CD4-positive, alpha-beta T cell treated with Interleukin-6 for 4 hours (primary cell): ENCODE data around the gene ERFE.

Source experiments
- DNase-seq: peaks from one replicate; pipeline ENCODE4 v3.0.0-alpha.2; 2020; ENCODE audit warnings: mixed read lengths

The ERFE gene

DNA sequence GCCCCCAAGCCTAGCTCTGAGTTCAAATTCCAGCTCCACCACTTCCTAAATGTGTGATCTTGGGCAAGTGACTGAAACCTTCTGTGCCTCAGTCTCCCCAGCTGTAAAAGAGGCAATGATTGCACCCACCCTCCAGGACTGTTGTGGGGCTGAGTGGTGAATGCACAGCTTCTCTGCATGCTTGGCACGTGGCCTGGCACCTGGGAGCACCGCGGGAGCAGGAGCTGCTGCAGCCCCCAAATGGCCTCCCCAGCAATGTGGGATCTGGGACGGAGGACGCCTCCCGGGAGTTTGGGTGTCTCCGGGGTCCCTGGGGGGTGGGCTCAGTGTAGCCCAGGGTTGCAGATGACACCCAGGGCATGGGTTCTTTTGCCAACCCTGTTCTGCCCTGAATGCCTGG is 18.7 kb upstream of the ERFE start:
- no peak for DNase-seq

DNA sequence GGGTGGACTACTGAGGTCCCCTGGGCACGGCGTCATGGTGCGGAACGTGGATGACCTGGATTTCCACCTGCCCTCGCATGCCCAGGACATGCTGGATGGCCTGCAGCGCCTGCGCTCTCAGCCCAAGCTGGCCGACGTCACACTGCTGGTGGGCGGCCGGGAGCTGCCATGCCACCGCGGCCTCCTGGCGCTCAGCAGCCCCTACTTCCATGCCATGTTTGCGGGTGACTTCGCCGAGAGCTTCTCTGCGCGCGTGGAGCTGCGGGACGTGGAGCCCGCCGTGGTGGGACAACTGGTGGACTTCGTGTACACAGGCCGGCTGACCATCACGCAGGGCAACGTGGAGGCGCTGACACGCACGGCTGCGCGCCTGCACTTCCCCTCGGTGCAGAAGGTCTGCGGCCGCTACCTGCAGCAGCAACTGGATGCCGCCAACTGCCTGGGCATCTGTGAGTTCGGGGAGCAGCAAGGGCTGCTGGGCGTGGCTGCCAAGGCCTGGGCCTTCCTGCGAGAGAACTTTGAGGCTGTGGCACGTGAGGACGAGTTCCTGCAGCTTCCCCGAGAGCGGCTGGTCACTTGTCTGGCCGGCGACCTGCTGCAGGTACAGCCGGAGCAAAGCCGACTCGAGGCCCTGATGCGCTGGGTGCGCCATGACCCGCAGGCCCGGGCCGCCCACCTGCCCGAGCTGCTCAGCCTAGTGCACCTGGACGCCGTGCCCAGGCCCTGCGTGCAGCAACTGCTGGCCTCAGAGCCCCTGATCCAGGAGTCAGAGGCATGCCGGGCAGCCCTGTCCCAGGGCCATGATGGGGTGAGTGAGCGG is 17.8 kb upstream of the ERFE start:
- no peak for DNase-seq

DNA sequence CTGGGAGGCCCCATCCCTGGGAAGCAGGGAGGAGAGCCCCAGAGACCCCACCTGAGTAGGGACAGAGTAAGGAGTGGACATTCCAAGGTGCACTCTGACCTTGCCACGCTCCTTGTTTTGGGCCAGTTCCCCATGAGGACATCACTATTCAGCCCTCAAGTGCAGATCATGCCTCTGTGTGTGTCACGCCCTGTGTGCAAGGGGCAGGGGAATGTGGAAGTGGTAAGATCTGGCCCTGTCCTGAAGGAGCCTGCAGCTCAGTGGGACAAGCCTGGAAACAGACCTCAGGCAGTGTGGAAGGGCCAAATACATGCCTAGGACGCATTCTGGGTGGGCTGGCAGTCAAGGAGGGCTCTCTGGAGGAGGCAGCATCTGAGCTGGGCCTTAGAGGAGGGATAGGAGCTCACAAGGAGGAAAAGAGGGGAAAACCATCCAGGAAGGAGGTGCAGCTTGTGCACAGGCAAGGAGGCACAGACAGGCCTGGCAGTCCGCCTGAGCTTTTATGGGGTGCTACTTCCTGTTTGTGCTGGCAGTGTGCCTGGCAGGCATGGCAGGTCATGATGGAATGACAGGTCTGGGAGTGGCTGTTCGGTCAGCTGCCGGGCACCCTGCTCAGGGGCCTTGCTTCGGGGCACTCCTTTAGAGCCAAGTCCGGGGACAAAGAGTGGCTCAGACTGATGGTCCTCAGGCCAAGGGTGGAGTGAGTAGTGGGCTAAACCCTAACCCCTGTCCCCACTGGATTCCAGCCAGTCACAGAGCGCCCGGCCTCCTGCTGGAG is 17.0 kb upstream of the ERFE start:
- DNase-seq: peak; percentile 14

DNA sequence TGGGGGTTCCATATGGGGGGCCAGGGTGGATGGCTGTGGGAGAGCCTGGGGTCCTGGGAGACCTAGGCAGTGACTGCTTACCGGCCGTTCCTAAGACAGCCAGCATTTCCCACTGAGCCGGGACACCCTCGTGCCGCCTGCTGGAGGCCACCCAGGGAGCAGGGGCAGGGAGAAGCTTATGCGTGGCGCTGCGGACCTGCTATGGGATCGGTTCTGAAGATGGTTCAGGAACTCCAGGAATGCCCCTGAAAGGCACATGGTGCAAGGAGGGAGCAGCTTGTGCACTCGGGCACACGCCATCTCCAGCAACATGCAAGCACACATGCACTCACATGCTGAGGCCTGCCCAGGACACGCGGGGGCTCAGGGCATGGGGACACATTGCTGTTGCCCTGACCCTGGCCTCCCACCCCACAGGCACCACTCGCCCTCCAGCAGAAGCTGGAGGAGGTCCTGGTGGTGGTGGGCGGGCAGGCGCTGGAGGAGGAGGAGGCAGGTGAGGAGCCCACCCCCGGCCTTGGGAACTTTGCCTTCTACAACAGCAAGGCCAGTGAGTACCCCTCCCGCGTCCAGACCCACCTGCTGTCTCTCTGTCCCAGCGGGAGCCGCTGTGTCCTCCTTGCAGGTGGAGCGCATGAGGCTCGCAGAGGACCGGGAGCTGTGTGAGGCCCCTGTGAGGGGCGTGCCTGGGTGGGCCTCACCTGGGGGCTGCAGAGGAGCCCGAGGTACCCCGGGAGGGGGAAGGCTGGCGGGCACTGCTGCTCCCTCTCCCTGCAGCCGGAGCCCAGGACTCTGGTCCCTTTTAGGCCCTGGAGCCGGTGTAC is 16.2 kb upstream of the ERFE start:
- no peak for DNase-seq

DNA sequence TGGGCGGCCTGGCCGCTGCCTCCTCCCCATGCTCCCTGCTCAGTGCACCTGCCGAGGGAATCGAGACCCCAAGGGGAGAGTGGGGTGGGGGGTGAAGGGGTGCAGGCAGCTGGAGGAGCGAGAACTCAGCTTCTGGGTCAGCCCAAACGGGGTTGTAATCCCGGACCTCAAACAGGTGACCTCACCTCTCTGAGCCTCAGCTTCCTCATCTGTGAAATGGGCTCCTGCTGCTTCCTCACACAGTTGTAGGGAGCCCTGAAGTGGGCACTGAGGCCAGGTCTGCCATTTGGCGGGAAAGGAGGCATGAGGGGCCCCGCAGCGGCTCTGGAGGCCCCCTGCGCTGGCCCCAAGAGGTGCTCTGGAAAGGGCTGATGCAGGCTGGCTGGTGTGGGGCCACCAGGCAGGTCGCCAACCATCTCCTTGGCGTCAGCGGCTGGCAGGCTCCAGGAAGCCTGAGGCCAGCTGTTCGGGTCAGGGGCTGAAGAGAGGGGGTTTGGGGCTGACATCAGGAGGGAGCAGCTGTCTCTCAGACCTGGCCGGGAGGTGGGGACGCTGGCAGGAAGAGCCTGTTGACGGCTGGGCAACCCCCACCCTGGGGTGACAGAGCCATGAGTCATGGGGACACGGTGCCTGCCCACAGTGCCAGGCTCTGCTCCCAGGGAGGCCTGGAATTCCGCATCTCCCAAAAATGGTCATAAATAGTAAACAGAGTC is 15.4 kb upstream of the ERFE start:
- DNase-seq: no peak

DNA sequence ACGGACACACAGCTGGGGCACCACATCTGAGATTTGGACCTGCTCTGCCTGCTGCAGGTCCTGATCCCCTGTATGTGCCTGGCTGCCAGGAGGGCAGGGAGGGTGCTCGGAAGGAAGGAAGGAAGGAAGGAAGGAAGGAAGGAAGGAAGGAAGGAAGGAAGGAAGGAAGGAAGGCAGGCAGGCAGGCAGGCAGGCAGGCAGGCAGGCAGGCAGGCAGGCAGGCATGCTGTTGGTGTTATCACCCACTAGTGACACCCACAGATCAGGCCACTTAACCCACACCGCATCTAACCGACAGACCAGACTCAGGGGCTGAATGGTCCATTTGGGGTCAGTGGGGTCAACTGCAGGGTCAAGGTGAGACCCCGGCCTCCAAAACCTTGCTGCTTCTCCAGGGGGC is 14.5 kb upstream of the ERFE start:
- DNase-seq: no peak

DNA sequence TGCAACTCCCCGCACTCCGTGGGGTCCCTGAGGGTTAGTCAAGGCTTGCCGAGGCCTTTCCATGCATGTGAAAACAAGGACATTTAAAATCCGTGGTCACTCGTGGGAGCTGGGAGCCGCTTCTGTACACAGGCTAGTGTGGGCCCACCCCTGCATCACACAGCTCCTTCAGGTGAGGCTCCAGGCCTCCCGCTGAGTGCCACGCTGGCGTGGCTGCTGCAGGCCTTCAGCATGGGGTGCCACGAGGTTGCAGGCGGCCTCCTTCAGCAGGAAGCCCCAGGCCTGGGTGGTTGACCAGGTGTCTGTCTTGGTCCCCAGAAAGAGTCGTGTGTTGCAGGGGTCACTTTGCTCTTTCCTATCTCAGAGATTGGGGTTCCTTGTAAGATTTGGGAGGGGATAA is 13.7 kb upstream of the ERFE start:
- DNase-seq: no peak

DNA sequence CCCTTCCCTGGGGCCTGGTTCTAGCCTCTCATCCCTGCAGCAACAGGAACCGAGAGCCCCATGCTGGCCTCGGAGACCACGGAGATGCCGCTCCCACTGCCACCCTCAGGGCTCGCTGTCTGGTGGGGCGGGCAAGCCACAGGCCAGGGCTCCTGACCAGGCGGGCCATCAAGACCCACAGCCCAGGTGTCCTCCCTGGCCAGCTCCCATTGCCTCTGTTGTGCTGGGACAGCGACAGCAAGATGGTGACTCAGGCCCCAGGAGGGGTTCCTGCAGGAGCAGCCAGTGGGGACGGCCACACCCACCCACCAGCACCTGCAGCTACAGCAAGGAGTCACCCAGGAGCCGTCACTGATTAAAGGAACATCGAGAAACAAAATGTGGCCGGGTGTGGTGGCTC is 12.9 kb upstream of the ERFE start:
- DNase-seq: no peak

DNA sequence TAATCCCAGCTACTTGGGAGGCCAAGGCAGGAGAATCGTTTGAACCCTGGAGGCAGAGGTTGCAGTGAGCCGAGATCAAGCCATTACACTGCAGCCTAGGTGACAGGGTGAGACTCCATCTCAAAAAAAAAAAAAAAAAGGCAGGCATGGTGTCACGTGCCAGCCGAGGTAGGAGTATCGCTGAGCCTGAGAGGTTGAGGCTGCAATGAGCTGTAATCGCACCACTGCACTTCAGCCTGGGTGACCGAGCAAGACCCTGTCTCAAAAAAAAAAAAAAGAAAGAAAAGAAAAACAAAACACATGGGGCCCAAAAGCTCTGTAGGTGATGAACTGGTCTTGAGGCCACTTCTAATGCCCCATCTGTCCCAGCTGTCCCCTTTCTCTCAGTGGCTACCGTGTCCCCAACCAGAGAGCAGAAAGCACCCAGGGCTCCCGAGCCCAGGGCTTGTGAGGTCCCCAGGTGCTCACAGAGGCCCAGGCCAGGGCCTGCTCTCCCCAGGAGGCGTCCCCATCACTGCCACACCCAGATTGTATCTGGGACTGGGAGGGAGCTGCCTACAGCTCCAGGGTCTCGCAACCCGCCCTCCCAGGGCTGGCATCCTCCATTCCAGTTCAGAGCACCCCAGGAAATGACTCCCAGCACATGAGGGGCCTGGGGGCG is 11.8 kb upstream of the ERFE start:
- no peak for DNase-seq

DNA sequence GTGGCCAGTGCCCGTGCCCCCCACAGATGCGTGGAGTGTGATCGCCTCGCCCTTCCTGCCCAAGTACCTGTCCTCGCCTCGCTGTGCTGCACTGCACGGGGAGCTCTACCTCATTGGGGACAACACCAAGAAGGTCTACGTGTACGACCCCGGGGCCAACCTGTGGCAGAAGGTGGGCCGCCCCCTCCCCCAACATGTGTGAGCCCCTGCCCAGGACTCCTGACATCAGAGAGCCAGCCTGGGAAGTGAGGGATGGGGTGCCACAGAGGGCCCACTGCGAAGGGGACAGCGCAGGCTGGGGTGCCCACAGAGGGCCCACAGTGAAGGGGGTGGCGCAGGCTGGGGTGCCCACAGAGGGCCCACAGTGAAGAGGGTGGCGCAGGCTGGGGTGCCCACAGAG is 9.8 kb upstream of the ERFE start:
- no peak for DNase-seq

DNA sequence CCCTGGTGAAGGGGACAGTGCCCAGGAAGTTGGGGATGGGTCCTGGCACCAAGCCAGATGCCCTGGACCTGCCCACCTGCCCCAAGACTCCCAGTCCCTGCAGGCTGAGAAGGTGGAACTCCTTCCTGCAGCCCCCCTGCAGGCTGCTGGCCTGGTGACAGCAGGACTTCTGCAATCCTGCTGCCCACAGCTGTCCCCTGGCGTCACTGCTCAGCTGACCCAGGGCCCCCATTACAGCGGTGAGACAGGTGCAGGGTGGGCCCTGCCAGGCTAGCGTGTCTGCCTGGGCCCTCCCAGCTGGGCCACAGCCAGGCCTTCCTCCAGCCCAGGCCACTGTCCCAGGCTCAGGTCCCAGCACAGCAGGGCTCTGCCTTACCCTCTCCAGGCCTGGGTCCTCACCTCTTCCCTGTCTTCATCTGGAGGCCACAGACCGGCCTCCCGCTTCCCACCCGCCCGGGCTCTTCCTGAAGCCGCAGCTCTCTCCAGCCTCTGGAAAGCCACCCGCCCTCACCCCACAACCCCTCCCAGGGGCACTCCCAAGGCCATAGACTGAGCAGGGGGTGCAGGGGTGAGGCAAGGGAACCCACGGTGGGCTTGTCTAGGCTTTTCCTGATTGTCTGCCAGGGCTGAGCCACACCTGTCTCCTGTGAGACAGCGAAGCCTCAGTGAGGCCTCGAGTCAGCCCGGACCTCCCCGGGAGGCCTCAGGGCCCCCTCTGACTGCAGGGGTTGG is 8.8 kb upstream of the ERFE start:
- no peak for DNase-seq

DNA sequence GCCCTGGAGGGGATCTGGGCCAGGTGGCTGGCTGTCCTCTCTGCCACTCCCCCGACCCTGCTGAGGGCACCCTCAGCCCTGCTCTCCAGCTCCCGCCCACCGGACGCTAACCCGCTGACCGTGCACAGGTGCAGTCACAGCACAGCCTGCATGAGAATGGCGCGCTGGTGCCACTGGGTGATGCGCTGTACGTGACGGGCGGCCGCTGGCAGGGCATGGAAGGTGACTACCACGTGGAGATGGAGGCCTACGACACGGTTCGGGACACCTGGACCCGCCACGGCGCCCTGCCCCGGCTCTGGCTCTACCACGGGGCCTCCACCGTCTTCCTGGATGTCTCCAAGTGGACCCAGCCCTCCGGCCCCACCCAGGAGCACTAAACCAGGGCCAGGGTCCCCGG is 8.1 kb upstream of the ERFE start:
- no peak for DNase-seq

DNA sequence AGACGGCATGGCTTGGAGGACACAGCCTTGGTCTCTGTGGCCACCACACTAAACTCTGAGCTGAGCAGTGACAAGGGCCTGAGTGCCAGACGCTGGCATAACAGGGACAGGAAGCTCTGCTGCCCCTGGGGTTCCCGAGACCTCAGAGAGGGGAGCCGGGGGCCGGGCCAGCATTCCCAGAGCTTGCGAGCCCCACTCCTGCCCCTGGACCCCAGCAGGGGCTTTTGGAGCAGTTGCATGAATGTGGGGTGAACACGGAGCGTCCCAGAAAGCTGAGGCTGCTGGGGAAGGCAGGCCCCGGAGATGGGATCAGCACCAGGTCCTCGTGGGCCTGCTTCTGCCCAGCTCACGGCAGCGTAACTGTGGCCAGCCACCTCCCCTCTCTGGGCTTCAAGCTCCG is 7.6 kb upstream of the ERFE start:
- no peak for DNase-seq

DNA sequence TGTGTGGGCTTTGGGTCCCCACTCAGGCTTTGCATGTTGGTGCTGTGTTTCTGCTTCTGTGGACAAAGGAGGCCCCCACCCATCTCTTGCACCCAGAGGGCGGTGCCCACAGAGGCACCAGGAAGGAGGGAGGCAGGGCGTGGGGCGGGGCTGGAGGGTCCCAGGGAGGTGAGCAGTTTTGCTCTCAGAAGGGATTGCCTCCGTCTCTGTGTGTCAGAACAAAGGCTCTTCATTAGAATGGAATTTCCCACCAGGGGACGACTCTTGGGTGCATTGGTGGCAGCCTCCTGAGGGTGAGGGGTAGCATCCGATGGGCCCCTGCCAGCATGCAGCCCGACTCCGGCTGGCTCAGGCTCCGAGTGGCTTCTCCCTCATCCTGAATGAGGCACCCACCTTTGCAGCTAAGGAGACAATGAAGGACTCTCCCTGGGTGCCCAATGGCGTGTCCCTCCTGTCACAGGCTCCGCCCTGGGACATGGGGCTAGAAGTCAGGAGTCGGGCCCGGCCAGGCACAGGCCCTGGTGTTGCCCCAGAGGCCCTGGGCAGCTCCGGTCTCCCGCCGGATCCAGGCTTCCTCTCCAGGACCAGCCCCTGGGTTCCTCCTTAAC is 7.0 kb upstream of the ERFE start:
- DNase-seq: no peak

DNA sequence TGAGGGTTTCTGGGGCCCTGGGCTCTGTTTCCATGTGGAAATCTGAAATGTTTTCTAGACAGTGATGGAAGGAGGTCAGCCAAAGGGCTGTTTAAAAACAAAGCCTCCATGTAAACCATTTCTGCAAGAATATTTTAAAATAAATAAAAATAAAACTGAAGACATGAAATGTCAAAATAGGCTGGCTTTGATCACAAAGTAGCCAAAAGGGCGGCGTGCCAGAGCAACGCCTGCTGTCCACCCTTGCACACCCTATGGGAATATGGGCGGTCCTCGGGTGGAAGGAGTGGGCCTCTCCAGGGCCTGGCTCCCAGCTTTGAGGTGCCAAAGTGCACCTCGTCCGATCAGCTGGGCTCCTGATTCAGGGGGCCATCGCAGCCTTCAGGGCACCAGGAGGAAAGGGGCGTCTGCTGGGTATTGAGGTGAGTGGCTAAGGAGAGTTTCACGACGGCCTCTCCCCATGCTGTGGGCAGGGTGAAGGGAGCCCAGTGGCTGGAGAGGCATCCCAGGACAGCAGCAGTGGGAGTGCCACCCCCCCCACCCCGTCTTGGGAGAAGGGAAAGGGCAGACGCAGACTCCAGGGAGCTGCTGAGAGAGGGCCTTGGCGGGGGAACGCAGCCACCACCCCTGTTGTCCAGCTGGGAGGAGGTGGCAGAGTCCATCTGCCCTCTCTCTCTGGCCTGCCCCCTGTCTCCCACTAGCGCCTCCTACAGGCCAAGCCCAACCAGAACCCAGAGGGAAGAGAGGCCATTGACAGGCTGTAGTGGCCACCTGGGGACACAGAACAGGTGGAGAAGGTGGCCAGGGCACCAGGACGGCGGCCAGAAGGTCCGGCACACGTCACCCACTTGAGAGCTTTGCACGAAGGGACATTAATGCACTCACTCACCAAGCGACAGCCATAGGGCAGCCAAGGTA is 5.7 kb upstream of the ERFE start:
- no peak for DNase-seq

DNA sequence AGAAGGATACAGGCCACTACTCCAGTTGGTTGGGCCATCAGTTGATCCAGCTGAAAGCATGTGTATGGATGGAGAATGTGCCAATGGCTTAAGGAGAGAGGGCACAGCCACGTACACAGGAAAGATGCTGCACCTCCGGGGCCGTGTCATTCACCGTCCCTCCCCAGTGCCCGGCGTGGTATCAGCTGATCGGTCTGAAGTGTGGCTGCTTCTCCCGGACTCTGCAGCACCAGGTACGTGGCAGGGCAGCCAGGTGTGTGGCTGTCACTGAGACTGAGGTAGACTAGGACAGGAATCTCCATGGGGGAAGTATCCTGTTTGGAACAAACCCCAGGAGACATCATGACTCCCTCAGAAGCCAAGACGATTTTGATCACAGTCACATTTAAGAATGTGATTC is 4.2 kb upstream of the ERFE start:
- no peak for DNase-seq

DNA sequence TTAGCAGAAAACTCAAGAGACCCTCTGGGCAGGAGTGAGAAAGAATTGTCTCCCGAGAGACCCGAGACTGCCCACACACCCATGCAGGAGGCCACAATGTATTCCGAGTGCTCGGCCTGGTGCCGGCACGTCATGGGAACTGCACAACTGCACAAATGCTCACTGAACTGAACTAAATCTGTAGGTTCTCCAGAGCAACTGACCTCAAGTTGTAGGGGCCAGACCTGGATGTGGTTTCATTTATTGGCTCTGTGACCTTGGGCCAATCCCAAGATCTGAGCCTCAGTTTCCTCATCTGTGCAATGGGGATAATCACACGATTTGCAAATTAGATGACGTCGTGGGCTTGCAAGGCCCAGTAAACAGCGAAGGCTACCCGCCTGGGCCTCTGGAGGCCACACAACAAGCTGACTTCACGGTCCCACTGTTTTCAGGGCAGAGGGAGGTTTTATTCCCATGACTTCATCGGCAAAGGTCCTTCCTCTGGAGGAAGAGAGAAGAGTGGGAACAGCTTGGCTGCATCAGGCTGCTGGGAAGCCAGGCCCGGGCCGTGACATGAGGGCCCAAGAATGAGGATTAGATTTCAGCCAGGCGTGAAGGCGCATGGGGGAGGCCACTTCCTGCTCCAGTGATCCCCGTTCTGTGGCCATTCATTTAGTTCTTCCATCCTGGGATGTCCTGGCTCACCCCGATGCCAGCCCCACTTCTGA is 3.6 kb upstream of the ERFE start:
- no peak for DNase-seq

DNA sequence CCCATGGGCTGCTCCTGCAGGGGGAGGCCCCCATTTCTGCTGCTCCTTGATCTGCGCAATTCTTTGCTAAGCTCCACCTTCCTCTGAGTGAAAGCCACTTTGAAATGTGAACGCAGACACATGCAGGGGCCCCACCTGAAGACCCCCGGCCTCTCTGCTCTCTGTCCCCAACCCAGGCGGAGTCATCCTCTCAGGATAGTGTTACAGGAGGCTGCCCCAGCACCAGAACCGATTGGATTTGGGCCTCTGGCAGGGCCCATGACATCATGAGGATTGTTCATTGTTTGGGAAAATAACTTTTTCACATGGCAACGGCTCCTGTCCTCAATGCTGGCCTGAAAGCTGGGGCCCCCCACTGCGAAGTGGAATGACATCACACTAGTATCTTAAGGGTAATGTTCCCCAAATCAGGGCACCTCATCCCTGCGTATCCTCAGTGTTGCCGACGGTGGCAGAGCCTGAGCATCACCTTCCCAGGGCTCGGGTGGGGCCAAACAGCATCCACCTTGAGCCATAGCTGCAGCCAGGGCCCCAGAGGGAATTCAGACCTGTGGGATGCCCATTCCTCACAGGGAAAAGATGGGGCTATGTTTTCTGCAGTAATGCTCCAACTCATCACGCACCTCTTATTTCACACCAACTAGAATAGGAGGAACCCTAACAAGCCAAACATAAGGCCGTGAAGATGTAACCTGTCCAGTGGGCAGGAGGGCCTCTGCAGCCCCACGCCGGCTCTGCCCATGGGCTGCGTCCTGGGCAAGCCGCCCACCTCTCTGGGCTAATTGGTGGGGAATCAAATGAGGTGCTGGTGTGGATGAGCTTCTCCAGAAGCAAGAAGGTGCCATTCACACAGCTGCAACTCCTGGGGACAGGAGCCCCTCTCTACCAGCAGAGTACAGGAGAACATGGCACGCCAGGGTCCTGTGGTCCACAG is 2.7 kb upstream of the ERFE start:
- DNase-seq: no peak
